ENCODE results near the gene WWOX.

Gene WWOX

DNA sequence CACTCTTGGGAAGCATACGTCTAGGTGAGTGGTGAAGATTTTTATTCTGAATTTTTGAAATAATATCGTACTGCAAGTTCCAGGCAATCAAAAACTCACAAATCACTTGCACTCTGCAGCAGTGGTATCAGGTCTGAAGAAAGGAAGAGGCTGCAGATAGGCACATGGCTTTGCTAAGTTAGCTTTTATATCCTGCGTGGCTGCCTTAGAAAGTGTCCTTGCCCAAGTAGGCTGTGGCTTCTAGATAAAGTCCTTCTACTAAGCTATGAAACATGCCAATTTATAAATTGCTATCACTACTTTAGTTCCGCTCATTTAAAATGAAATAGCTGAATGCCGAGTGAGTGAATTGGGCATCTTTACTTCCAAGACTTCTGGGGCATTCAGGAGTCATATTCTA, 17.9 kb downstream of the WWOX start:
- intact Hi-C loops (cut with DNase I; ENCODE audit: low total_unique reads): no loop called here

DNA sequence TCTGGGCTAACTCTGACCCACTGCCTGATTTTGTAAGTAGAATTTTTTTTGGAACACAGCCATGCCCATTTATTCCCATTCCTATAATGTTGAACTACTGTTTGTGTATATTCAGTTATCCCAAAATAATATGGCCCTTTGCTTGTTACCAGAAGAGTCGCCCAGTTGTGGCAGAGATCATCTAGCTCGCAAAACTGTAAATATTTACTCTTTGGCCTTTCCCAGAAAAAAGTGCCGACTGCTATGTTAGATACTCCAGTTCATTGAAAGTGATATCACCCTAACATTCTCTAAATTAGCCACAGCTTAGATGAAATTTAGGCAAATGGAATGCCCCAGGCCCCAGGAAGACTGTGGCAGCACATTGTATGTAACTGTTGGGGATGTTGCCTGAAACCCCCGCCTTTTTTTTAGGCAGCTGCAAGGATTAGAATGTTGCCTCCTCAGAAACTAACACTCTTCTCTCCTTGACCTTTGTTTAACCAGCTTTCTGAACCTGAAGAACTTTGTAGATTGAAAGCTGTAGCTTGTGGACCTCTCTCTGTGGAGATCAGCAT, 19.1 kb downstream of the WWOX start:
- intact Hi-C loops (cut with DNase I; ENCODE audit: low total_unique reads): no loop called here
- Histone ChIP-seq H3K27me3 (no peaks in the 10 kb centered on the region), H3K9me3 (no peaks in the 10 kb centered on the region), H3K36me3 (peaks cover 22 to 51% (median 34%) of the 10 kb centered on the region in 3 donors), H3K27ac (no peak overlapping the region), H3K4me1 (peaks cover 0 to 3% (median 0%) of the 10 kb centered on the region in 4 donors), H3K4me3 (no peak overlapping the region)
- TF ChIP-seq, protein P1, sequence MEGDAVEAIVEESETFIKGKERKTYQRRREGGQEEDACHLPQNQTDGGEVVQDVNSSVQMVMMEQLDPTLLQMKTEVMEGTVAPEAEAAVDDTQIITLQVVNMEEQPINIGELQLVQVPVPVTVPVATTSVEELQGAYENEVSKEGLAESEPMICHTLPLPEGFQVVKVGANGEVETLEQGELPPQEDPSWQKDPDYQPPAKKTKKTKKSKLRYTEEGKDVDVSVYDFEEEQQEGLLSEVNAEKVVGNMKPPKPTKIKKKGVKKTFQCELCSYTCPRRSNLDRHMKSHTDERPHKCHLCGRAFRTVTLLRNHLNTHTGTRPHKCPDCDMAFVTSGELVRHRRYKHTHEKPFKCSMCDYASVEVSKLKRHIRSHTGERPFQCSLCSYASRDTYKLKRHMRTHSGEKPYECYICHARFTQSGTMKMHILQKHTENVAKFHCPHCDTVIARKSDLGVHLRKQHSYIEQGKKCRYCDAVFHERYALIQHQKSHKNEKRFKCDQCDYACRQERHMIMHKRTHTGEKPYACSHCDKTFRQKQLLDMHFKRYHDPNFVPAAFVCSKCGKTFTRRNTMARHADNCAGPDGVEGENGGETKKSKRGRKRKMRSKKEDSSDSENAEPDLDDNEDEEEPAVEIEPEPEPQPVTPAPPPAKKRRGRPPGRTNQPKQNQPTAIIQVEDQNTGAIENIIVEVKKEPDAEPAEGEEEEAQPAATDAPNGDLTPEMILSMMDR (IDR thresholded peaks at IDR 0.05): no peak
- no peak for DNase-seq

More for the DNA sequence above, 17.9 kb downstream of the WWOX start:
- TF ChIP-seq, protein P1 (IDR thresholded peaks at IDR 0.05): no peak
- H3K36me3 ChIP-seq: peaks cover 22 to 62% (median 41%) of the 10 kb centered on the region in 3 donors
- no peak for DNase-seq
- no peak overlapping the region for H3K4me3 ChIP-seq
- no peak overlapping the region for H3K27ac ChIP-seq
- no peaks in the 10 kb centered on the region for H3K9me3 ChIP-seq
- no peaks in the 10 kb centered on the region for H3K27me3 ChIP-seq
- no peaks in the 10 kb centered on the region for H3K4me1 ChIP-seq

DNA sequence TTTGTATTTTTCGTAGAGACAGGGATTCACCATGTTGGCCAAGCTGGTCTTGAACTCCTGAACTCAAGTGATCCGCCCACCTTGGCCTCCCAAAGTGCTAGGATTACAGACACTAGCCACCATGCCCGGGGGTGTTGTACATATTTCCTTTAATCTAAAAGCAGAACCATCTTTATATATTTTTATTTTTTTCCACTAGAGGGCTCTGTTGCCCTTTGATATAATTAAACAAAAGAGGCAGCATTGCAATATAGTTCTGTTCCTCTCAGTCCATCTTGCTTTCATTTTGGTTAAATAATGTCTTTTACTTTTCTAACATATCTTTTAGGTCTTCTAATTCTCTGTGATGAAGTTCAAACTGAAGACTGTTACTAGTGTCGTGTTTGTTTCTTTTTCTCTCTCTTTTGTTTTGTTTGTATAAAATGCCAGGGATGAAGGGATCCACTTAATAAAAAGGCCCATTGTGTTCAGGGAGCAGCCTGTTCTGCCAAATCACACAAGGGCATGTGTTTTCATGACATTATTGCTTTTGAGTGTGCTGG, 23.4 kb downstream of the WWOX start:
- DNase-seq: no peak
- TF ChIP-seq, protein P1 (IDR thresholded peaks at IDR 0.05): peak; percentile 46 to 68
- H3K27me3 ChIP-seq: no peaks in the 10 kb centered on the region
- peak overlapping the region in 1 of 2 donors; percentile 17 for H3K4me3 ChIP-seq
- peaks cover 0 to 17% (median 12%) of the 10 kb centered on the region in 4 donors for H3K4me1 ChIP-seq
- H3K9me3 ChIP-seq: no peaks in the 10 kb centered on the region
- peak overlapping the region; percentile 39 to 51 for H3K27ac ChIP-seq
- intact Hi-C loops (cut with DNase I; ENCODE audit: low total_unique reads): loop anchor here (5.0 to 10.0 kb wide), 2 partner anchors 649 to 1482 kb away; partner anchors contain the start of gene MAF
- peaks cover 0 to 21% (median 12%) of the 10 kb centered on the region in 3 donors for H3K36me3 ChIP-seq

DNA sequence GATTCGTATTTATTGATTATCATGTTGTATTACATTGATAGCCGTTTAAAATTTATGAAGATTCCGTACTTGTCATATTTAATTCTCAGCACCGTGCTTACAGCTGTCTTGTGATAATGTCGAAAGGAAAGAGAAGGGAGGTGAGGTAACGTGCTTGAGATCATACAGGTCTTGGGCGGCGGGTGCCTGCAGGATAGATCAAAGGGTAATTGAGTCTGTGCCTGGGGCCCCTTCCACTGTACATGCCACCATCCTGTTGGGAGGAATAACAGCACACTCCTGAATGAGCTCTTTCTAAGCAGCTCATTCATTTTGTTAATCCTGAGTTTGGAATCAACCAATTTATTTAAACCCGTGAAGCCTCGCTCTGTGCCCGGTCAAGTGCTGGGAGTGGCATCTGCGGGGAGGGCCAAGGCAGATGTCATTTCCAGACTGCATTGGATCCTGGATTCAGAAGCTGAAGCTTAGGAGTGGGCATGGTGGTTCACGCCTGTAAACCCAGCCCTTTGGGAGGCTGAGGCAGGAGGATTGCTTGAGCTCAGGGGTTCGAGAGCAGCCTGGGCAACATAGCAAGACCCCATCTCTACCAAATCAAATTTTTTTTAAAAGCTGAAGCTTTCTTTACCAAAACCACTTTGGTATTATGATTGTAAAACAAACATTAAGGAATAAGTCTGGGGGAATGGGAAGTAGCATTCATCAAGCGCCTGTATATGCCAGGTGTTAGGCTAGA, 25.8 kb downstream of the WWOX start:
- no peaks in the 10 kb centered on the region for H3K27me3 ChIP-seq
- H3K36me3 ChIP-seq: no peaks in the 10 kb centered on the region
- H3K9me3 ChIP-seq: no peaks in the 10 kb centered on the region
- TF ChIP-seq, protein P1 (IDR thresholded peaks at IDR 0.05): no peak
- no peak overlapping the region for H3K27ac ChIP-seq
- intact Hi-C loops (cut with DNase I; ENCODE audit: low total_unique reads): loop anchor here (10.0 kb wide), 1 partner anchor 1480 kb away; the partner anchor contains the start of gene MAF
- no peak overlapping the region for H3K4me3 ChIP-seq
- peaks cover 0 to 32% (median 13%) of the 10 kb centered on the region in 4 donors for H3K4me1 ChIP-seq
- no peak for DNase-seq

DNA sequence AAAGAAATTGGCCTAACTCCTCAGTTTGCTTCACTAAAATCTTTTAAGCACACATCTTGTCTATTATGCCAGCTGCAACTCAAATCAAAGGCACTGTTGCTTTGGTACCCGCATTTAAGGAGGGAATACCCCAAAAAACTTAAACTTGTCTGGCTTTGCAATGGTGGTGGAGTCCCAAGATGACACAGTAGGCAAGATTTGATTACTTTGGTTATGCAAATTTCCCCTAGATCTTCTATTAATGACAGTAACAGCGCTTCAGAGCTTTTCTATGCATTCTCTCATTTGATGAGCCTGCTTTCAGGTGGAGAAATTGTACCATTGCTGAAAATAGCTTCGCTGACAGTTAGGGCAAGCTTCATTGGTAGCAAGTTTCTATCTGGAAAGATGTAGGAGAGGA, 27.2 kb downstream of the WWOX start:
- Histone ChIP-seq H3K27ac (no peak overlapping the region), H3K4me3 (no peak overlapping the region), H3K36me3 (no peaks in the 10 kb centered on the region), H3K27me3 (no peaks in the 10 kb centered on the region), H3K4me1 (peaks cover 0 to 32% (median 13%) of the 10 kb centered on the region in 4 donors), H3K9me3 (no peaks in the 10 kb centered on the region)
- TF ChIP-seq, protein P1 (IDR thresholded peaks at IDR 0.05): no peak
- intact Hi-C loops (cut with DNase I; ENCODE audit: low total_unique reads): loop anchor here (10.0 kb wide), 1 partner anchor 1478 kb away; the partner anchor contains the start of gene MAF
- DNase-seq: no peak

All from tibial artery (tissue), 4 donors.